K562 (cell line): ENCODE measurements around the gene TTLL12. TPM values are rescaled to one million over a fixed set of nuclear protein-coding genes. Genes with fewer than 3 reads are reported as not detected.

Source experiments
- ATAC-seq: fragments of 200-7000 bp; cut with Tn5 transposase; 3 replicates; pipeline ENCODE4 v1.9.1; 2020; ENCODE audit warnings: moderate library complexity
- Bru-seq: library from RNA; stranded (reverse); fragments of 400-500 nt; gene quantifications from one replicate; lab custom pipeline; 2021; lab: Mats Ljungman, UMichigan
- BruChase-seq, 2 experiments: library from RNA; stranded (reverse); fragments of 400-500 nt; gene quantifications; one replicate each; lab custom pipeline; 2021; lab: Mats Ljungman, UMichigan
- BruUV-seq: library from RNA; stranded (reverse); fragments of 400-500 nt; replicated peaks from 2 replicates; lab custom pipeline; 2021; lab: Mats Ljungman, UMichigan
- CTCF ChIA-PET: fragments of 300-600 bp; formaldehyde crosslinking; extraction: SDS; loops from one replicate; lab custom pipeline; 2021; ENCODE audit warnings: low intra/inter-chr PET ratio; lab: Yijun Ruan, JAX
- POLR2A ChIA-PET: fragments of 300-600, 350-650 bp; sonication (Branson Sonifier 250); formaldehyde crosslinking; extraction: SDS; loops from one replicate; lab custom pipeline; 2021; ENCODE audit warnings: antibody characterized with exemption, inconsistent platforms; lab: Yijun Ruan, JAX
- DNase-seq, 4 experiments: peaks; one replicate each; pipeline versions ENCODE4 v3.0.0 to v3.0.0-alpha.2; 2011 to 2018; ENCODE audit warnings: low spot score in 3 of 4, mixed read lengths in 3 of 4; ENCODE audit errors: extremely low read depth in 1 of 4
- FAIRE-seq: peaks from 2 replicates; lab custom pipeline; 2011; peaks lifted over from hg19 to GRCh38; lab: Jason Lieb, UNC
- H2AFZ ChIP-seq: 2 replicates; pipeline ENCODE4 v1.6.0; 2011; ENCODE audit warnings: low read depth, low read length, control low read depth, inconsistent platforms
- H3K27ac ChIP-seq: fragments of 200-600 bp; 3 replicates; pipeline ENCODE4 v1.8.0; 2011; ENCODE audit warnings: low read depth, mild to moderate bottlenecking, control low read depth, inconsistent platforms, low read length, moderate library complexity, mixed read lengths; ENCODE audit errors: extremely low read depth
- H3K27me3 ChIP-seq, 2 experiments: fragments of 300-600 bp in 1 of 2; 2 replicates in 1 of 2; 3 replicates in 1 of 2; pipeline versions ENCODE4 v1.6.0 to v1.8.0; 2011; ENCODE audit warnings: inconsistent platforms in 2 of 2, low read length in 2 of 2, mild to moderate bottlenecking in 1 of 2, mixed read lengths in 1 of 2, moderate library complexity in 1 of 2; ENCODE audit not compliant: control insufficient read depth in 2 of 2, insufficient read depth in 2 of 2
- H3K36me3 ChIP-seq: fragments of 300-600 bp; 3 replicates; pipeline ENCODE4 v1.8.0; 2011; ENCODE audit warnings: mild to moderate bottlenecking, low read length, inconsistent platforms; ENCODE audit not compliant: control insufficient read depth, insufficient read depth
- H3K4me1 ChIP-seq, 2 experiments: fragments of 200-600 bp in 1 of 2; replicated peaks in 1 of 2; 2 replicates in 1 of 2; 3 replicates in 1 of 2; pipeline versions ENCODE4 v1.5.1 to v1.8.0; 2011; ENCODE audit warnings: inconsistent platforms in 2 of 2, low read length in 2 of 2, mild to moderate bottlenecking in 1 of 2, mixed read lengths in 1 of 2, moderate library complexity in 1 of 2; ENCODE audit not compliant: control insufficient read depth in 2 of 2, insufficient read depth in 2 of 2
- H3K4me2 ChIP-seq: 2 replicates; pipeline ENCODE4 v1.6.1; 2011; ENCODE audit warnings: low read length, control low read depth, inconsistent platforms, mixed read lengths; ENCODE audit not compliant: insufficient read depth
- H3K4me3 ChIP-seq: fragments of 200-600 bp; sonication (generic), shearing (Covaris generic); 2 replicates; pipeline ENCODE4 v1.5.1; 2016; ENCODE audit warnings: control low read depth, inconsistent platforms
- H3K79me2 ChIP-seq: fragments of 200-600 bp; 3 replicates; pipeline ENCODE4 v1.8.0; 2011; ENCODE audit warnings: low read length, inconsistent platforms; ENCODE audit not compliant: control insufficient read depth, insufficient read depth
- H3K9ac ChIP-seq, 2 experiments: 2 replicates each; pipeline versions ENCODE4 v1.6.0 to v1.6.1; 2011; ENCODE audit warnings: low read depth in 2 of 2, low read length in 2 of 2, control low read depth in 1 of 2, inconsistent platforms in 1 of 2, mild to moderate bottlenecking in 1 of 2, mixed read lengths in 1 of 2; ENCODE audit not compliant: insufficient read depth in 1 of 2
- H3K9me1 ChIP-seq: one replicate; pipeline ENCODE4 v1.6.0; 2011; ENCODE audit warnings: inconsistent platforms, mild to moderate bottlenecking, low read length, moderate library complexity; ENCODE audit not compliant: control insufficient read depth, insufficient read depth
- H3K9me3 ChIP-seq: replicated peaks from 2 replicates; pipeline ENCODE4 v1.5.1; 2011; ENCODE audit warnings: low read depth, low read length, inconsistent platforms; ENCODE audit not compliant: control insufficient read depth, insufficient read depth
- H4K20me1 ChIP-seq: replicated peaks from 2 replicates; pipeline ENCODE4 v1.6.1; 2011; ENCODE audit warnings: low read length, inconsistent platforms, mixed read lengths; ENCODE audit not compliant: control insufficient read depth, insufficient read depth
- ATF7 ChIP-seq: fragments of 450-650 bp; IDR thresholded peaks from 2 replicates; pipeline ENCODE4 v1.7.1; 2014; ENCODE audit warnings: mild to moderate bottlenecking, moderate library complexity
- CC2D1A ChIP-seq: fragments of 450-650 bp; IDR thresholded peaks from 2 replicates; pipeline ENCODE4 v1.6.1; 2017; ENCODE audit warnings: mild to moderate bottlenecking
- ELF1 ChIP-seq: fragments of 200-800 bp; sonication (Bioruptor generic); IDR thresholded peaks from 2 replicates; pipeline ENCODE4 v1.6.1; 2016; ENCODE audit warnings: missing genetic modification characterization, missing compliant biosample characterization
- MAZ ChIP-seq, 2 experiments: fragments of 450-650 bp in 1 of 2; sonication (generic) in 1 of 2; formaldehyde crosslinking; IDR thresholded peaks in 1 of 2; conservative IDR thresholded peaks in 1 of 2; 2 replicates each; pipeline versions ENCODE4 v1.4.0 to v1.5.0; 2020; ENCODE audit warnings: mild to moderate bottlenecking in 1 of 2, missing genetic modification reagents in 1 of 2
- PCBP2 ChIP-seq: fragments of 200-400 bp; formaldehyde crosslinking; IDR thresholded peaks from 2 replicates; pipeline ENCODE4 v1.6.1; 2018; ENCODE audit warnings: low read length, low read depth, mild to moderate bottlenecking, moderate library complexity; ENCODE audit not compliant: poor library complexity, severe bottlenecking
- POLR2AphosphoS5 ChIP-seq: IDR thresholded peaks from 2 replicates; pipeline ENCODE4 v1.6.1; 2011; ENCODE audit warnings: mild to moderate bottlenecking, low read depth, low read length, moderate library complexity; ENCODE audit not compliant: control insufficient read depth, insufficient read depth
- POLR2G ChIP-seq: fragments of 200-400 bp; formaldehyde crosslinking; IDR thresholded peaks from 2 replicates; pipeline ENCODE4 v1.6.1; 2017; ENCODE audit warnings: low read depth, mild to moderate bottlenecking, antibody characterized with exemption, low read length, moderate library complexity
- SAP30 ChIP-seq: fragments of 200-600 bp; sonication (generic); IDR thresholded peaks from 2 replicates; pipeline ENCODE4 v1.6.1; 2012; ENCODE audit warnings: borderline replicate concordance, low read depth, mild to moderate bottlenecking, moderate library complexity, low read length, control low read depth, inconsistent platforms; ENCODE audit not compliant: insufficient read depth, poor library complexity, severe bottlenecking
- WGBS: fragments of 100-300 bp; shearing (Covaris generic); methylation state at CpG from one replicate; pipeline ENCODE4 v1.1.6; 2016; ENCODE audit warnings: low coverage, mixed read lengths; ENCODE audit not compliant: insufficient coverage; ENCODE audit errors: missing lambda C conversion rate; 5-methylcytosine and 5-hydroxymethylcytosine counted together
- in situ Hi-C: fragments of 300-500 bp; cut with MboI; formaldehyde crosslinking; loops from 4 replicates; pipeline ENCODE4 v1.15.0; 2018; ENCODE audit warnings: inconsistent platforms, mixed read lengths
- intact Hi-C: fragments of 100-400 bp; cut with micrococcal nuclease; formaldehyde crosslinking; loops from 2 replicates; pipeline ENCODE4 v1.14.2; 2022
- long read RNA-seq, 3 experiments: library from polyadenylated mRNA in 2 of 3; library from RNA in 1 of 3; unstranded in 2 of 3; stranded (forward) in 1 of 3; transcript quantifications; one replicate each; pipeline ENCODE4 v2.0.0, GENCODE V29; 2019 to 2022
- polyA minus RNA-seq, 3 experiments: library from RNA; depleted of rRNA, polyadenylated mRNA; stranded (reverse); fragments of >200 nt; gene quantifications; 2 replicates each; pipeline ENCODE4 v1.2.3, GENCODE V29; 2011
- polyA plus RNA-seq, 8 experiments: library from polyadenylated mRNA; depleted of rRNA in 4 of 8; stranded (reverse) in 5 of 8; unstranded in 3 of 8; fragments of >200 nt; fragmentation: Nextera tagmentation in 2 of 8; fragmentation: Illumina TruSeq in 1 of 8; extraction: Ambion mirVana in 2 of 8; extraction: Trizol in 1 of 8; gene quantifications; 2 replicates each; pipeline versions ENCODE4 v1.2.1 to v1.2.3, GENCODE V29; 2011 to 2014; ENCODE audit warnings: inconsistent platforms in 1 of 8, missing spikeins in 1 of 8
- total RNA-seq, 7 experiments: library from RNA; depleted of rRNA in 6 of 7; stranded (reverse); fragments of >200 nt in 6 of 7; fragmentation: Illumina TruSeq in 2 of 7; extraction: Trizol in 2 of 7; gene quantifications; 2 replicates each; pipeline versions ENCODE4 v1.2.1 to v1.2.3, GENCODE V29; 2011 to 2021; ENCODE audit warnings: low replicate concordance in 1 of 7
- TF ChIP-seq, protein P1 (sequence below): sonication (generic); formaldehyde crosslinking; IDR thresholded peaks from 2 replicates; pipeline ENCODE4 v1.8.0; 2022; ENCODE audit warnings: mild to moderate bottlenecking, missing genetic modification reagents
- TF ChIP-seq, protein P2 (sequence below): fragments of 250-450 bp; sonication (Bioruptor Pico); IDR thresholded peaks from 2 replicates; pipeline ENCODE4 v1.4.0; 2020; ENCODE audit warnings: mild to moderate bottlenecking, moderate library complexity

The TTLL12 gene
- total RNA-seq (2011; cell fraction: chromatin; rRNA removed; ENCODE audit: low replicate concordance) = 25.0 and 72.9 TPM in 2 replicates
- 53.6 and 60.0 TPM in 2 replicates for total RNA-seq (2011; cell fraction: nucleolus; rRNA removed)
- 38.6 and 40.0 TPM in 2 replicates for total RNA-seq (2011; cell fraction: nucleoplasm; rRNA removed)
- total RNA-seq (2014; rRNA removed) = 110 and 158 TPM in 2 replicates
- total RNA-seq (2014; rRNA removed; fragmentation: Illumina TruSeq; extraction: Trizol) = 15.6 and 19.4 TPM in 2 replicates
- total RNA-seq (2015; rRNA removed; fragmentation: Illumina TruSeq; extraction: Trizol) = 43.0 and 46.7 TPM in 2 replicates
- total RNA-seq (2021) = 125 and 128 TPM in 2 replicates
- polyA plus RNA-seq (2011; rRNA removed) = 34.1 and 51.4 TPM in 2 replicates
- 41.6 and 126 TPM in 2 replicates for polyA plus RNA-seq (2011; cell fraction: cytosol; rRNA removed)
- polyA plus RNA-seq (2011; cell fraction: nucleus; rRNA removed) = 57.2 and 116 TPM in 2 replicates
- polyA plus RNA-seq (2012) = 74.1 and 75.9 TPM in 2 replicates
- 70.4 and 136 TPM in 2 replicates for polyA plus RNA-seq (2014; fragmentation: Illumina TruSeq; extraction: Trizol)
- 1 to 10 TPM; 1.3 to 1.6 TPM for polyA plus RNA-seq (2014; fragmentation: Nextera tagmentation; extraction: Ambion mirVana)
- polyA plus RNA-seq (2014; rRNA removed) = 75.2 and 82.3 TPM in 2 replicates
- polyA minus RNA-seq (2011; rRNA and poly(A)+ RNA removed) = 18.4 and 27.6 TPM in 2 replicates
- polyA minus RNA-seq (2011; cell fraction: cytosol; rRNA and poly(A)+ RNA removed) = 57.8 and 61.9 TPM in 2 replicates
- 24.0 and 25.8 TPM in 2 replicates for polyA minus RNA-seq (2011; cell fraction: nucleus; rRNA and poly(A)+ RNA removed)
- percentile 79 among the genes with signal in this experiment for Bru-seq, nascent RNA
- percentile 66 among the genes with signal in this experiment for BruChase-seq, experiment 1, labeled RNA remaining after a 2-hour chase
- BruChase-seq, experiment 2, labeled RNA remaining after a 6-hour chase = percentile 67 among the genes with signal in this experiment
- long read RNA-seq, experiment 1, transcript TTLL12-201 (14 exons, 3,385 nt) = major isoform, 220 of 624 reads
- long read RNA-seq, experiment 1, partial matches to known transcripts = 188 of 624 reads
- long read RNA-seq, experiment 1, other reads (novel, unspliced or antisense) = 213 of 624 reads
- long read RNA-seq, experiment 2, transcript TTLL12-201 (14 exons, 3,385 nt) = major isoform, 66 of 180 reads
- long read RNA-seq, experiment 2, partial matches to known transcripts = 93 of 180 reads
- long read RNA-seq, experiment 2, other reads (novel, unspliced or antisense) = 20 of 180 reads
- long read RNA-seq, experiment 3, transcript TTLL12-201 (14 exons, 3,385 nt) = major isoform, 6 of 12 reads
- long read RNA-seq, experiment 3, partial matches to known transcripts = 3 of 12 reads
- long read RNA-seq, experiment 3, other reads (novel, unspliced or antisense) = 3 of 12 reads

GRCh38 chr22:43186272-43187170 lies at the start of gene TTLL12:
Gene TTLL12, minus strand, starts transcription at chr22:43187134. Its CDS starts 65 bp downstream, at chr22:43187069.
- peak within 1 kb of the TSS; percentile 73 for H3K4me3 ChIP-seq
- H3K36me3 ChIP-seq = peaks cover 25% of the 10 kb centered on the region; the same call in 2 of the 3 replicates
- ATAC-seq (peak; percentile 14; the same call in 2 of the 3 replicates), FAIRE-seq (no peak), DNase-seq (peak in 3 of 4 experiments; percentile 60 to 69 (median 68))
- H3K4me2 ChIP-seq = peak within 1 kb of the TSS; percentile 96
- H3K4me1 ChIP-seq = peaks cover 25 to 33% of the 10 kb centered on the region in 2 experiments; a peak in 4 of 5 replicates
- H3K9ac ChIP-seq = peak within 1 kb of the TSS; percentile 96
- no peaks in the 10 kb centered on the region for H3K9me1 ChIP-seq
- intact Hi-C loops (loop anchor here (5.0 kb wide), 1 partner anchor 41 kb away; no protein-coding TSS in a partner anchor), in situ Hi-C loops (no loop called here)
- TSS peak; percentile 59 for BruUV-seq
- H3K79me2 ChIP-seq = peaks cover 52% of the 10 kb centered on the region
- H2AFZ ChIP-seq = peak within 1 kb of the TSS; percentile 96
- no peaks in the 10 kb centered on the region for H4K20me1 ChIP-seq
- H3K27ac ChIP-seq = peak within 1 kb of the TSS; percentile 87
- ChIA-PET POLR2A (interaction anchor here (0.6 to 1.4 kb wide), 3 partner anchors 10 to 633 kb away, joined by 4 to 5 read pairs (median 5); partner anchors contain the start of gene SERHL2), CTCF (no interaction called here)
- H3K9me3 ChIP-seq = no peaks in the 10 kb centered on the region
- no peaks in the 10 kb centered on the region for H3K27me3 ChIP-seq
- WGBS = under 1% methylated on average over 41 of the region's 87 CpGs
- TF ChIP-seq, protein P1, sequence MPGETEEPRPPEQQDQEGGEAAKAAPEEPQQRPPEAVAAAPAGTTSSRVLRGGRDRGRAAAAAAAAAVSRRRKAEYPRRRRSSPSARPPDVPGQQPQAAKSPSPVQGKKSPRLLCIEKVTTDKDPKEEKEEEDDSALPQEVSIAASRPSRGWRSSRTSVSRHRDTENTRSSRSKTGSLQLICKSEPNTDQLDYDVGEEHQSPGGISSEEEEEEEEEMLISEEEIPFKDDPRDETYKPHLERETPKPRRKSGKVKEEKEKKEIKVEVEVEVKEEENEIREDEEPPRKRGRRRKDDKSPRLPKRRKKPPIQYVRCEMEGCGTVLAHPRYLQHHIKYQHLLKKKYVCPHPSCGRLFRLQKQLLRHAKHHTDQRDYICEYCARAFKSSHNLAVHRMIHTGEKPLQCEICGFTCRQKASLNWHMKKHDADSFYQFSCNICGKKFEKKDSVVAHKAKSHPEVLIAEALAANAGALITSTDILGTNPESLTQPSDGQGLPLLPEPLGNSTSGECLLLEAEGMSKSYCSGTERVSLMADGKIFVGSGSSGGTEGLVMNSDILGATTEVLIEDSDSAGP = no peak
- TF ChIP-seq POLR2AphosphoS5 = peak; percentile 18; the same call in 1 of the 2 replicates
- TF ChIP-seq, protein P2, sequence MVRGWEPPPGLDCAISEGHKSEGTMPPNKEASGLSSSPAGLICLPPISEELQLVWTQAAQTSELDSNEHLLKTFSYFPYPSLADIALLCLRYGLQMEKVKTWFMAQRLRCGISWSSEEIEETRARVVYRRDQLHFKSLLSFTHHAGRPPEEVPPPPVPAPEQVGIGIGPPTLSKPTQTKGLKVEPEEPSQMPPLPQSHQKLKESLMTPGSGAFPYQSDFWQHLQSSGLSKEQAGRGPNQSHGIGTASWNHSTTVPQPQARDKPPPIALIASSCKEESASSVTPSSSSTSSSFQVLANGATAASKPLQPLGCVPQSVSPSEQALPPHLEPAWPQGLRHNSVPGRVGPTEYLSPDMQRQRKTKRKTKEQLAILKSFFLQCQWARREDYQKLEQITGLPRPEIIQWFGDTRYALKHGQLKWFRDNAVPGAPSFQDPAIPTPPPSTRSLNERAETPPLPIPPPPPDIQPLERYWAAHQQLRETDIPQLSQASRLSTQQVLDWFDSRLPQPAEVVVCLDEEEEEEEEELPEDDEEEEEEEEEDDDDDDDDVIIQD = no peak
- peak; percentile 33 for TF ChIP-seq SAP30
- TF ChIP-seq CC2D1A = no peak
- 0 out of 2 replicates have a peak, but pooled peaks have one; percentile 13 for TF ChIP-seq ATF7
- no peak for TF ChIP-seq ELF1 (tag)
- peak; percentile 83 for TF ChIP-seq POLR2G
- TF ChIP-seq PCBP2 = no peak
- TF ChIP-seq MAZ (CRISPR knock-in tag; conservative IDR thresholded peaks at IDR 0.05 in 1 of 2, IDR thresholded peaks at IDR 0.05 in 1 of 2) = peak in 1 of 2 experiments; percentile 71; a peak in 2 of 4 replicates
